ENCODE measurements around the gene LRRC75A. TPM values are rescaled to one million over a fixed set of nuclear protein-coding genes. Genes with fewer than 3 reads are reported as not detected.

Gene LRRC75A
- total and polyA plus RNA-seq, 2 of the 8 experiments (the other 6 are each of a cell fraction or from before 2014, with no cell fraction given): 9.7 to 9.9 TPM

- Histone ChIP-seq H4K91ac (replicated peaks; ENCODE audit: insufficient read length, low read length) (no peak overlapping the region), H4K8ac (ENCODE audit: extremely low read depth, insufficient read depth, low read length) (peak overlapping the region; percentile 45; the same call in 1 of the 2 replicates), H3K18ac (ENCODE audit: extremely low read depth, low read length) (no peak overlapping the region), H4K5ac (ENCODE audit: insufficient read length, low read depth, low read length) (no peak overlapping the region), H2AFZ (ENCODE audit: low read length) (no peak overlapping the region), H4K20me1 (replicated peaks in 1 of 2; ENCODE audit: control insufficient read depth in 1 of 2, insufficient read depth in 2 of 2, low read length in 2 of 2) (no peaks in the 10 kb centered on the region), H3K4me2 (ENCODE audit: insufficient read depth in 1 of 2, low read depth in 2 of 2, low read length in 2 of 2) (no peak overlapping the region), H3K4me3 (ENCODE audit: extremely low read depth in 1 of 4, insufficient read depth in 2 of 4, low read depth in 3 of 4, low read length in 4 of 4) (no peak overlapping the region), H3K4ac (replicated peaks; ENCODE audit: insufficient read length, low read depth, low read length) (no peak overlapping the region), H3K79me2 (ENCODE audit: control insufficient read depth in 1 of 2, insufficient read depth in 2 of 2, low read length in 2 of 2) (no peaks in the 10 kb centered on the region), H3K23ac (ENCODE audit: insufficient read length) (no peak overlapping the region), H2AK5ac (ENCODE audit: low read depth, low read length) (no peak overlapping the region), H3K27ac (ENCODE audit: low read depth, low read length) (no peak overlapping the region), H3K23me2 (ENCODE audit: low read depth, low read length) (no peaks in the 10 kb centered on the region), H2BK12ac (ENCODE audit: low read depth, low read length) (no peak overlapping the region), H2BK120ac (replicated peaks; ENCODE audit: low read depth, low read length) (no peak overlapping the region), H3K36me3 (ENCODE audit: control insufficient read depth in 2 of 4, insufficient read depth in 4 of 4, low read length in 3 of 4) (no peaks in the 10 kb centered on the region), H2BK20ac (ENCODE audit: low read length) (no peak overlapping the region), H3K9ac (replicated peaks in 1 of 4; ENCODE audit: extremely low read depth in 1 of 4, low read depth in 3 of 4, low read length in 3 of 4) (no peak overlapping the region), H3K14ac (ENCODE audit: insufficient read length) (no peak overlapping the region), H3K56ac (replicated peaks; ENCODE audit: insufficient read length, low read depth, low read length) (no peak overlapping the region), H3K79me1 (ENCODE audit: low read depth, low read length) (no peaks in the 10 kb centered on the region), H2BK15ac (ENCODE audit: low read length) (no peak overlapping the region), H3K9me3 (ENCODE audit: insufficient read depth in 2 of 2, low read depth in 1 of 2, low read length in 1 of 2) (no peaks in the 10 kb centered on the region), H3K4me1 (replicated peaks in 1 of 4; ENCODE audit: control insufficient read depth in 3 of 4, insufficient read depth in 4 of 4, low read length in 3 of 4) (no peaks in the 10 kb centered on the region), H2BK5ac (ENCODE audit: low read depth, low read length) (no peak overlapping the region; the same call in 1 of the 2 replicates), H3K27me3 (replicated peaks in 1 of 4; ENCODE audit: control insufficient read depth in 3 of 4, extremely low read depth in 1 of 4, insufficient read depth in 3 of 4, low read length in 3 of 4) (no peaks in the 10 kb centered on the region; a peak in 1 of 7 replicates)
- CTCF ChIA-PET (ENCODE audit: partially characterized antibody): interaction anchor here (1.2 to 2.5 kb wide), 4 partner anchors 9 to 63 kb away, joined by 3 to 16 read pairs (median 7); no protein-coding TSS in a partner anchor
- POLR2A ChIA-PET (ENCODE audit: partially characterized antibody): interaction anchor here (1.0 to 6.0 kb wide), 3 partner anchors 13 to 45 kb away, joined by 5 to 75 read pairs (median 11); partner anchors contain the start of gene UBB
- FAIRE-seq (no peak), DNase-seq (ENCODE audit: low read depth in 1 of 2, low spot score in 2 of 2) (no peak)
- 81% methylated on average over 20 of the region's 20 CpGs; no CpG with 5 or more reads in 1 of the 2 experiments for WGBS, 2 experiments (ENCODE audit: extremely low coverage in 1 of 2, insufficient coverage in 1 of 2, insufficient read length in 1 of 2, insufficient replicate concordance in 2 of 2, low coverage in 1 of 2, low lambda C conversion rate in 2 of 2, missing lambda C conversion rate in 1 of 2)
- TF ChIP-seq TBP (IDR thresholded peaks at IDR 0.05; ENCODE audit: low read depth, low read length) (no peak), MAX (IDR thresholded peaks at IDR 0.05) (no peak), TEAD4 (IDR thresholded peaks at IDR 0.05; ENCODE audit: low read depth, low read length) (no peak), TCF12 (IDR thresholded peaks at IDR 0.05; ENCODE audit: low read depth, low read length) (no peak), ASH2L (IDR thresholded peaks at IDR 0.05; ENCODE audit: low read length) (no peak), SUZ12 (IDR thresholded peaks at IDR 0.05; ENCODE audit: low read length) (no peak), KDM5A (IDR thresholded peaks at IDR 0.05; ENCODE audit: low read length) (no peak), E2F6 (IDR thresholded peaks at IDR 0.05) (no peak)
Observed at GRCh38 chr17:16425698-16426659, 66.0 kb downstream of the LRRC75A start.

All from H1 (cell line).